Mucosa of stomach (tissue), 1 donor: ENCODE measurements around the gene GBX2.

Experiments
- H3K27me3 ChIP-seq: one replicate; pipeline ENCODE4 v1.7.0; 2013; ENCODE audit warnings: mild to moderate bottlenecking, low read length; ENCODE audit not compliant: control insufficient read depth, insufficient read depth
- H3K36me3 ChIP-seq: one replicate; pipeline ENCODE4 v1.7.0; 2013; ENCODE audit warnings: low read length; ENCODE audit not compliant: control insufficient read depth, insufficient read depth
- H3K4me1 ChIP-seq: one replicate; pipeline ENCODE4 v1.7.0; 2013; ENCODE audit warnings: mild to moderate bottlenecking, low read length; ENCODE audit not compliant: control insufficient read depth, insufficient read depth
- H3K4me3 ChIP-seq: one replicate; pipeline ENCODE4 v1.7.0; 2013; ENCODE audit warnings: low read length
- H3K9ac ChIP-seq: one replicate; pipeline ENCODE4 v1.7.0; 2013; ENCODE audit warnings: mild to moderate bottlenecking, low read length, moderate library complexity
- H3K9me3 ChIP-seq: one replicate; pipeline ENCODE4 v1.7.0; 2013; ENCODE audit warnings: mild to moderate bottlenecking, low read length, moderate library complexity; ENCODE audit not compliant: control insufficient read depth
- donor health status: Pancreatic carcinoma.

Gene GBX2

GRCh38 chr2:236117401-236117800 lies 50.8 kb downstream of the GBX2 start:
- no peaks in the 10 kb centered on the region for H3K27me3 ChIP-seq
- H3K4me3 ChIP-seq = no peak overlapping the region
- no peaks in the 10 kb centered on the region for H3K36me3 ChIP-seq
- H3K9ac ChIP-seq = no peak overlapping the region
- no peaks in the 10 kb centered on the region for H3K9me3 ChIP-seq
- peaks cover 37% of the 10 kb centered on the region for H3K4me1 ChIP-seq
